H9 (cell line): ENCODE results near the gene MED22. TPM values are rescaled to one million over a fixed set of nuclear protein-coding genes. Genes with fewer than 3 reads are reported as not detected.

Source experiments
- DNase-seq: peaks from one replicate; pipeline ENCODE4 v3.0.0-alpha.2; 2017
- H2AFZ ChIP-seq: one replicate; pipeline ENCODE4 v1.6.1; 2013; ENCODE audit warnings: mild to moderate bottlenecking, low read length, control low read depth, moderate library complexity
- H2AK5ac ChIP-seq: 2 replicates; pipeline ENCODE4 v1.6.1; 2013; ENCODE audit warnings: low read length, control low read depth, mixed read lengths; ENCODE audit not compliant: insufficient read length
- H2BK120ac ChIP-seq: one replicate; pipeline ENCODE4 v1.6.1; 2013; ENCODE audit warnings: low read depth, mild to moderate bottlenecking, low read length, control low read depth, inconsistent platforms; ENCODE audit not compliant: poor library complexity, severe bottlenecking
- H2BK12ac ChIP-seq: 2 replicates; pipeline ENCODE4 v1.6.1; 2013; ENCODE audit warnings: low read length, control low read depth, mixed read lengths, low read depth; ENCODE audit not compliant: insufficient read length
- H2BK15ac ChIP-seq: 2 replicates; pipeline ENCODE4 v1.6.1; 2013; ENCODE audit warnings: low read depth, low read length, control low read depth
- H2BK20ac ChIP-seq: one replicate; pipeline ENCODE4 v1.6.1; 2013; ENCODE audit warnings: low read depth, mild to moderate bottlenecking, low read length, control low read depth, inconsistent platforms; ENCODE audit not compliant: poor library complexity, severe bottlenecking
- H2BK5ac ChIP-seq: 2 replicates; pipeline ENCODE4 v1.6.1; 2013; ENCODE audit warnings: low read length, control low read depth, mixed read lengths; ENCODE audit not compliant: insufficient read length
- H3K14ac ChIP-seq: 2 replicates; pipeline ENCODE4 v1.6.1; 2013; ENCODE audit warnings: low read length, control low read depth; ENCODE audit not compliant: insufficient read depth
- H3K18ac ChIP-seq: 2 replicates; pipeline ENCODE4 v1.6.1; 2013; ENCODE audit warnings: low read depth, mild to moderate bottlenecking, mixed read lengths, low read length, control low read depth; ENCODE audit not compliant: insufficient read length
- H3K23ac ChIP-seq: 2 replicates; pipeline ENCODE4 v1.6.1; 2013; ENCODE audit warnings: low read length, control low read depth, mixed read lengths, low read depth; ENCODE audit not compliant: insufficient read length
- H3K23me2 ChIP-seq: 2 replicates; pipeline ENCODE4 v1.6.1; 2013; ENCODE audit warnings: low read depth, mild to moderate bottlenecking, mixed read lengths, low read length, control low read depth; ENCODE audit not compliant: insufficient read length, poor library complexity, severe bottlenecking
- H3K27ac ChIP-seq: 2 replicates; pipeline ENCODE4 v1.5.1; 2013; ENCODE audit warnings: low read length, control low read depth, mixed read lengths, low read depth; ENCODE audit not compliant: insufficient read length
- H3K27me3 ChIP-seq: 2 replicates; pipeline ENCODE4 v1.6.1; 2013; ENCODE audit warnings: low read length, control low read depth, inconsistent platforms; ENCODE audit not compliant: insufficient read depth
- H3K4ac ChIP-seq: 2 replicates; pipeline ENCODE4 v1.6.1; 2013; ENCODE audit warnings: low read depth, mild to moderate bottlenecking, control low read depth, inconsistent platforms, low read length, moderate library complexity
- H3K4me1 ChIP-seq: 2 replicates; pipeline ENCODE4 v1.6.1; 2013; ENCODE audit warnings: low read length, control low read depth, inconsistent platforms; ENCODE audit not compliant: insufficient read depth
- H3K4me2 ChIP-seq: 2 replicates; pipeline ENCODE4 v1.6.1; 2013; ENCODE audit warnings: low read length, control low read depth, mixed read lengths; ENCODE audit not compliant: insufficient read length, insufficient read depth
- H3K56ac ChIP-seq: 2 replicates; pipeline ENCODE4 v1.6.1; 2013; ENCODE audit warnings: low read depth, mild to moderate bottlenecking, mixed read lengths, low read length, control low read depth; ENCODE audit not compliant: insufficient read length
- H3K79me1 ChIP-seq: 2 replicates; pipeline ENCODE4 v1.6.1; 2013; ENCODE audit warnings: low read depth, mild to moderate bottlenecking, moderate library complexity, low read length, control low read depth, inconsistent platforms; ENCODE audit not compliant: insufficient read depth, poor library complexity, severe bottlenecking
- H3K79me2 ChIP-seq: 2 replicates; pipeline ENCODE4 v1.6.1; 2013; ENCODE audit warnings: low read length, control low read depth, inconsistent platforms; ENCODE audit not compliant: insufficient read depth
- H3K9ac ChIP-seq: 2 replicates; pipeline ENCODE4 v1.6.1; 2013; ENCODE audit warnings: low read length, control low read depth, mixed read lengths; ENCODE audit not compliant: insufficient read length; ENCODE audit errors: extremely low read depth
- H3K9me3 ChIP-seq: one replicate; pipeline ENCODE4 v1.6.1; 2013; ENCODE audit warnings: low read depth, low read length, inconsistent platforms; ENCODE audit not compliant: control insufficient read depth
- H3T11ph ChIP-seq: one replicate; pipeline ENCODE4 v1.6.1; 2013; ENCODE audit warnings: mild to moderate bottlenecking, low read length, control low read depth, inconsistent platforms
- H4K20me1 ChIP-seq: one replicate; pipeline ENCODE4 v1.6.1; 2013; ENCODE audit not compliant: control insufficient read depth, insufficient read length, insufficient read depth
- H4K5ac ChIP-seq: 2 replicates; pipeline ENCODE4 v1.6.1; 2013; ENCODE audit warnings: low read depth, mild to moderate bottlenecking, mixed read lengths, low read length, control low read depth; ENCODE audit not compliant: insufficient read length
- H4K8ac ChIP-seq: replicated peaks from 2 replicates; pipeline ENCODE4 v1.6.1; 2013; ENCODE audit warnings: low read length, control low read depth, mixed read lengths, low read depth; ENCODE audit not compliant: insufficient read length
- H4K91ac ChIP-seq: 2 replicates; pipeline ENCODE4 v1.6.1; 2013; ENCODE audit warnings: low read depth, mild to moderate bottlenecking, moderate library complexity, mixed read lengths, low read length, control low read depth; ENCODE audit not compliant: insufficient read length
- H3K27ac Mint-ChIP-seq, 3 experiments: 2 replicates in 2 of 3; 3 replicates in 1 of 3; pipeline ENCODE4 v1.8.0; 2020 to 2021; ENCODE audit warnings: mixed read lengths in 3 of 3, mild to moderate bottlenecking in 1 of 3, moderate library complexity in 1 of 3
- H3K27me3 Mint-ChIP-seq: 2 replicates; pipeline ENCODE4 v1.8.0; 2021; ENCODE audit warnings: low read depth, mild to moderate bottlenecking, moderate library complexity, mixed read lengths
- H3K36me3 Mint-ChIP-seq, 3 experiments: 2 replicates in 2 of 3; 3 replicates in 1 of 3; pipeline ENCODE4 v1.8.0; 2020 to 2021; ENCODE audit warnings: low read depth in 3 of 3, mixed read lengths in 3 of 3; ENCODE audit not compliant: insufficient read depth in 1 of 3
- H3K4me1 Mint-ChIP-seq, 2 experiments: 2 replicates each; pipeline ENCODE4 v1.8.0; 2020; ENCODE audit warnings: mixed read lengths in 2 of 2
- H3K4me3 Mint-ChIP-seq, 2 experiments: 2 replicates in 1 of 2; 3 replicates in 1 of 2; pipeline ENCODE4 v1.8.0; 2020 to 2021; ENCODE audit warnings: mild to moderate bottlenecking in 2 of 2, mixed read lengths in 2 of 2, moderate library complexity in 1 of 2
- H3K9me3 Mint-ChIP-seq, 2 experiments: 2 replicates in 1 of 2; 3 replicates in 1 of 2; pipeline ENCODE4 v1.8.0; 2020; ENCODE audit warnings: mild to moderate bottlenecking in 2 of 2, mixed read lengths in 2 of 2, moderate library complexity in 1 of 2
- WGBS: extraction: QIAGEN DNeasy Blood & Tissue Kit; methylation state at CpG from one replicate; pipeline ENCODE4 v1.1.7; 2013; ENCODE audit warnings: missing lambda C conversion rate, low lambda C conversion rate, mixed read lengths; ENCODE audit not compliant: insufficient read length; ENCODE audit errors: extremely low coverage; 5-methylcytosine and 5-hydroxymethylcytosine counted together
- total RNA-seq: library from RNA; stranded (reverse); gene quantifications from 2 replicates; pipeline ENCODE4 v1.2.1, GENCODE V29; 2021
- TF ChIP-seq, protein P1 (sequence below): fragments of 200-600 bp; sonication (generic); conservative IDR thresholded peaks from 3 replicates; pipeline ENCODE4 v1.8.0; 2021; ENCODE audit warnings: antibody characterized with exemption, mild to moderate bottlenecking

MED22 gene
- total RNA-seq, 1 experiment from 2014 or later, result 60.1 TPM

DNA sequence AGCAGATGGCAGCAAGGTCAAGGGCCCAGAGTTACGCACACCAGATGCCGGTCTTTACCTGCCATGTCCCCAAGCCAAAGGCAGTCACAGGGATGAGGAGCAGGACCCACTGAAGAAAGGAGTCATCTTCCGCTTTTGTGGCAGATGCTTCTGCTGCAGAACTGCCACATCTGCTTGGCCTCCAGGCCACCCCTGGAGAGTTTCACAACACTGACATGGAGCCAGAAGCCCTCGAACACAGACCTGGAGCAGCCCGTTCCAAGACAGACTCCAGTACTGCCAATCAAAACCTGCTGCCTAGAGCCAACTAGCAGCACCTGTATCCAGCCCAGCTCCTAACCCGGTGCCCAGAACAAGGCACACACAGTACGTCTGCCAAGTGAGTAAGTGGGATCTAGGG, 6.8 kb upstream of the MED22 start:
- no peak for DNase-seq
- Histone ChIP-seq H3K27me3 (no peaks in the 10 kb centered on the region), H3K79me2 (no peaks in the 10 kb centered on the region; the same call in 1 of the 2 replicates), H4K8ac (no peak overlapping the region), H3T11ph (no peak overlapping the region), H3K23me2 (peaks cover 10% of the 10 kb centered on the region), H2BK12ac (no peak overlapping the region), H2BK15ac (no peak overlapping the region), H3K56ac (no peak overlapping the region), H2BK5ac (no peak overlapping the region), H2AFZ (no peak overlapping the region), H3K9me3 (no peaks in the 10 kb centered on the region), H2BK20ac (no peak overlapping the region), H3K4me1 (no peaks in the 10 kb centered on the region), H3K9ac (no peak overlapping the region), H3K18ac (no peak overlapping the region), H3K4ac (no peak overlapping the region), H3K4me2 (no peak overlapping the region), H2AK5ac (no peak overlapping the region), H4K5ac (no peak overlapping the region), H4K91ac (no peak overlapping the region), H4K20me1 (no peaks in the 10 kb centered on the region), H3K79me1 (peaks cover 3% of the 10 kb centered on the region), H3K23ac (no peak overlapping the region), H3K27ac (no peak overlapping the region), H2BK120ac (no peak overlapping the region), H3K14ac (no peak overlapping the region)
- WGBS, result no CpG with 5 or more reads among the region's 7 CpGs
- Mint-ChIP-seq H3K36me3 (peaks cover 26 to 57% (median 51%) of the 10 kb centered on the region in 3 experiments; a peak in 6 of 7 replicates), H3K4me3 (peak overlapping the region; percentile 92 to 96), H3K27ac (peak overlapping the region in 2 of 3 experiments; percentile 39 to 52; a peak in 2 of 7 replicates), H3K27me3 (no peaks in the 10 kb centered on the region), H3K4me1 (peaks cover 13 to 22% of the 10 kb centered on the region in 2 experiments), H3K9me3 (no peaks in the 10 kb centered on the region)
- TF ChIP-seq, protein P1, sequence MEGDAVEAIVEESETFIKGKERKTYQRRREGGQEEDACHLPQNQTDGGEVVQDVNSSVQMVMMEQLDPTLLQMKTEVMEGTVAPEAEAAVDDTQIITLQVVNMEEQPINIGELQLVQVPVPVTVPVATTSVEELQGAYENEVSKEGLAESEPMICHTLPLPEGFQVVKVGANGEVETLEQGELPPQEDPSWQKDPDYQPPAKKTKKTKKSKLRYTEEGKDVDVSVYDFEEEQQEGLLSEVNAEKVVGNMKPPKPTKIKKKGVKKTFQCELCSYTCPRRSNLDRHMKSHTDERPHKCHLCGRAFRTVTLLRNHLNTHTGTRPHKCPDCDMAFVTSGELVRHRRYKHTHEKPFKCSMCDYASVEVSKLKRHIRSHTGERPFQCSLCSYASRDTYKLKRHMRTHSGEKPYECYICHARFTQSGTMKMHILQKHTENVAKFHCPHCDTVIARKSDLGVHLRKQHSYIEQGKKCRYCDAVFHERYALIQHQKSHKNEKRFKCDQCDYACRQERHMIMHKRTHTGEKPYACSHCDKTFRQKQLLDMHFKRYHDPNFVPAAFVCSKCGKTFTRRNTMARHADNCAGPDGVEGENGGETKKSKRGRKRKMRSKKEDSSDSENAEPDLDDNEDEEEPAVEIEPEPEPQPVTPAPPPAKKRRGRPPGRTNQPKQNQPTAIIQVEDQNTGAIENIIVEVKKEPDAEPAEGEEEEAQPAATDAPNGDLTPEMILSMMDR, result no peak
